ENCODE data around the gene MDM2. TPM values are rescaled to one million over a fixed set of nuclear protein-coding genes. Genes with fewer than 3 reads are reported as not detected.

The MDM2 gene
- total RNA-seq, 1 experiment from 2014 or later = 86.4 TPM

- BruUV-seq (replicated peaks) = no TSS peak
- no peaks in the 10 kb centered on the region for H3K79me2 ChIP-seq (ENCODE audit: low read length)
- H2AFZ ChIP-seq (ENCODE audit: low read length) = no peak overlapping the region
- TF ChIP-seq EZH2phosphoT487 (IDR thresholded peaks at IDR 0.05; ENCODE audit: borderline replicate concordance, low read length) = no peak
- no peak for TF ChIP-seq CTCF (conservative IDR thresholded peaks at IDR 0.05; ENCODE audit: low read depth, low read length)
- TF ChIP-seq EZH2 (IDR thresholded peaks at IDR 0.05; ENCODE audit: low read length, unreplicated experiment) = no peak
- ChIA-PET CTCF (interaction anchor here (0.6 kb wide), 1 partner anchor 62 kb away, joined by 3 read pairs; no protein-coding TSS in a partner anchor), POLR2A (ENCODE audit: unreplicated experiment) (no interaction called here)
- no peaks in the 10 kb centered on the region for H3K27me3 ChIP-seq (ENCODE audit: low read length)
- H3K4me1 ChIP-seq (ENCODE audit: insufficient read depth, low read length) = no peaks in the 10 kb centered on the region
- H3K9me3 ChIP-seq (ENCODE audit: low read length) = no peaks in the 10 kb centered on the region
- H3K9me2 ChIP-seq (replicated peaks; ENCODE audit: low read length) = no peaks in the 10 kb centered on the region
- H3F3A ChIP-seq (ENCODE audit: low read length, unreplicated experiment) = no peaks in the 10 kb centered on the region
- no peak overlapping the region for H3K9ac ChIP-seq (ENCODE audit: low read length)
- H3K4me2 ChIP-seq (ENCODE audit: low read length) = no peak overlapping the region
- no peaks in the 10 kb centered on the region for H4K20me1 ChIP-seq (ENCODE audit: low read length)
- no peak overlapping the region for H3K4me3 ChIP-seq (ENCODE audit: low read length)
- H3K27ac ChIP-seq (ENCODE audit: low read length) = no peak overlapping the region
- intact Hi-C loops (cut with micrococcal nuclease) = no loop called here
- ATAC-seq = no peak
- DNase-seq = no peak
- no peaks in the 10 kb centered on the region for H3K36me3 ChIP-seq (ENCODE audit: low read depth, low read length)
These were observed 63.4 kb downstream of the MDM2 start for GRCh38 chr12:68871396-68871795.

GRCh38 chr12:68871921-68872320 lies 63.9 kb downstream of the MDM2 start:
- Histone ChIP-seq H3K79me2 (ENCODE audit: low read length) (no peaks in the 10 kb centered on the region), H3K9me2 (replicated peaks; ENCODE audit: low read length) (no peaks in the 10 kb centered on the region), H4K20me1 (ENCODE audit: low read length) (no peaks in the 10 kb centered on the region), H3K27ac (ENCODE audit: low read length) (no peak overlapping the region), H3K9me3 (ENCODE audit: low read length) (no peaks in the 10 kb centered on the region), H3F3A (ENCODE audit: low read length, unreplicated experiment) (no peaks in the 10 kb centered on the region), H2AFZ (ENCODE audit: low read length) (no peak overlapping the region), H3K4me1 (ENCODE audit: insufficient read depth, low read length) (no peaks in the 10 kb centered on the region), H3K27me3 (ENCODE audit: low read length) (no peaks in the 10 kb centered on the region), H3K4me3 (ENCODE audit: low read length) (no peak overlapping the region), H3K4me2 (ENCODE audit: low read length) (no peak overlapping the region), H3K36me3 (ENCODE audit: low read depth, low read length) (no peaks in the 10 kb centered on the region), H3K9ac (ENCODE audit: low read length) (no peak overlapping the region)
- ChIA-PET POLR2A (ENCODE audit: unreplicated experiment) (no interaction called here), CTCF (no interaction called here)
- DNase-seq (peak; percentile 62), ATAC-seq (peak; percentile 57)
- BruUV-seq (replicated peaks) = no TSS peak
- intact Hi-C loops (cut with micrococcal nuclease) = loop anchor here (1.0 kb wide), 1 partner anchor 198 kb away; no protein-coding TSS in a partner anchor
- TF ChIP-seq EZH2 (IDR thresholded peaks at IDR 0.05; ENCODE audit: low read length, unreplicated experiment) = no peak
- TF ChIP-seq CTCF (conservative IDR thresholded peaks at IDR 0.05; ENCODE audit: low read depth, low read length) = peak; percentile 76

GRCh38 chr12:68873316-68873715 lies 65.3 kb downstream of the MDM2 start:
- H3K79me2 ChIP-seq (ENCODE audit: low read length) = no peaks in the 10 kb centered on the region
- no peaks in the 10 kb centered on the region for H4K20me1 ChIP-seq (ENCODE audit: low read length)
- DNase-seq (no peak), ATAC-seq (no peak)
- no peak overlapping the region for H3K4me2 ChIP-seq (ENCODE audit: low read length)
- H3K27me3 ChIP-seq (ENCODE audit: low read length) = no peaks in the 10 kb centered on the region
- H3K4me3 ChIP-seq (ENCODE audit: low read length) = no peak overlapping the region
- H3K27ac ChIP-seq (ENCODE audit: low read length) = no peak overlapping the region
- TF ChIP-seq CTCF (conservative IDR thresholded peaks at IDR 0.05; ENCODE audit: low read depth, low read length) = no peak
- TF ChIP-seq EZH2 (IDR thresholded peaks at IDR 0.05; ENCODE audit: low read length, unreplicated experiment) = no peak
- no peak for TF ChIP-seq EZH2phosphoT487 (IDR thresholded peaks at IDR 0.05; ENCODE audit: borderline replicate concordance, low read length)
- no peak overlapping the region for H3K9ac ChIP-seq (ENCODE audit: low read length)
- H3K4me1 ChIP-seq (ENCODE audit: insufficient read depth, low read length) = no peaks in the 10 kb centered on the region
- 0 out of 2 replicates have a peak, but pooled peaks cover 2% of the 10 kb centered on the region for H3K9me3 ChIP-seq (ENCODE audit: low read length)
- H2AFZ ChIP-seq (ENCODE audit: low read length) = no peak overlapping the region
- ChIA-PET CTCF (no interaction called here), POLR2A (ENCODE audit: unreplicated experiment) (no interaction called here)
- H3K9me2 ChIP-seq (replicated peaks; ENCODE audit: low read length) = no peaks in the 10 kb centered on the region
- intact Hi-C loops (cut with micrococcal nuclease) = no loop called here
- BruUV-seq (replicated peaks) = no TSS peak
- no peaks in the 10 kb centered on the region for H3F3A ChIP-seq (ENCODE audit: low read length, unreplicated experiment)
- no peaks in the 10 kb centered on the region for H3K36me3 ChIP-seq (ENCODE audit: low read depth, low read length)

All from PC-3 (cell line).